Measurements from ENCODE around the gene MICAL3.
"Not testable (repeated sequence)": the region's sequence is repeated elsewhere in the genome, so short reads cannot be mapped to it uniquely, and the experiment has no call there.

MICAL3 gene

GRCh38 chr22:17939011-17939410 is 85.3 kb downstream of the MICAL3 start:
- TF ChIP-seq, protein P1, sequence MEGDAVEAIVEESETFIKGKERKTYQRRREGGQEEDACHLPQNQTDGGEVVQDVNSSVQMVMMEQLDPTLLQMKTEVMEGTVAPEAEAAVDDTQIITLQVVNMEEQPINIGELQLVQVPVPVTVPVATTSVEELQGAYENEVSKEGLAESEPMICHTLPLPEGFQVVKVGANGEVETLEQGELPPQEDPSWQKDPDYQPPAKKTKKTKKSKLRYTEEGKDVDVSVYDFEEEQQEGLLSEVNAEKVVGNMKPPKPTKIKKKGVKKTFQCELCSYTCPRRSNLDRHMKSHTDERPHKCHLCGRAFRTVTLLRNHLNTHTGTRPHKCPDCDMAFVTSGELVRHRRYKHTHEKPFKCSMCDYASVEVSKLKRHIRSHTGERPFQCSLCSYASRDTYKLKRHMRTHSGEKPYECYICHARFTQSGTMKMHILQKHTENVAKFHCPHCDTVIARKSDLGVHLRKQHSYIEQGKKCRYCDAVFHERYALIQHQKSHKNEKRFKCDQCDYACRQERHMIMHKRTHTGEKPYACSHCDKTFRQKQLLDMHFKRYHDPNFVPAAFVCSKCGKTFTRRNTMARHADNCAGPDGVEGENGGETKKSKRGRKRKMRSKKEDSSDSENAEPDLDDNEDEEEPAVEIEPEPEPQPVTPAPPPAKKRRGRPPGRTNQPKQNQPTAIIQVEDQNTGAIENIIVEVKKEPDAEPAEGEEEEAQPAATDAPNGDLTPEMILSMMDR (IDR thresholded peaks at IDR 0.05; ENCODE audit: extremely low read depth, insufficient read depth, missing control alignments): no peak
- in situ Hi-C loops (cut with MboI; ENCODE audit: low pct_unique_long_range_greater_than_20kb, low sequenced_read_pairs, unreplicated experiment): no loop called here
- DNase-seq (ENCODE audit: low spot score): no peak

DNA sequence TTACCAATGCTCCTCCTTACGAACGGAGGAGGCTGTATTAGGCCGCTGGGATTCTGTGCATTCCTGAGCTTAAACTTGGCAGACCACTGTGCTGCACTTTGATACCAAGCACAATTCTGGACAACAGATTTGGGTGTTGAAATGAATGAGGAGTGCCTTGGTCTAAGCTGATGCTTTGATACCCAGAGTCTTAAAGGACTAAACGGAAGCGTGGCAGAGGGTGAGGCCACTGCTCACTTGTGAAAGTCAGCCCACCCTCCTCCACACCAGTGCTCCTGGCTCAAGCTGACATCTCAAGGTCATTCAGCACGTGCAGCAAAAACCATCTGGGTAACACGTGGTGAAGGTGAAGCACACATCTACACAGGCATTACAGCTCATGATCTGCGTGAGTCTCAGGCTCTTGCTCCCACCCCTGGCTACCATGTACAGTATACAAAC is 85.9 kb downstream of the MICAL3 start:
- no peak for DNase-seq (ENCODE audit: low spot score)
- TF ChIP-seq, protein P1 (IDR thresholded peaks at IDR 0.05; ENCODE audit: extremely low read depth, insufficient read depth, missing control alignments): no peak
- in situ Hi-C loops (cut with MboI; ENCODE audit: low pct_unique_long_range_greater_than_20kb, low sequenced_read_pairs, unreplicated experiment): no loop called here

DNA sequence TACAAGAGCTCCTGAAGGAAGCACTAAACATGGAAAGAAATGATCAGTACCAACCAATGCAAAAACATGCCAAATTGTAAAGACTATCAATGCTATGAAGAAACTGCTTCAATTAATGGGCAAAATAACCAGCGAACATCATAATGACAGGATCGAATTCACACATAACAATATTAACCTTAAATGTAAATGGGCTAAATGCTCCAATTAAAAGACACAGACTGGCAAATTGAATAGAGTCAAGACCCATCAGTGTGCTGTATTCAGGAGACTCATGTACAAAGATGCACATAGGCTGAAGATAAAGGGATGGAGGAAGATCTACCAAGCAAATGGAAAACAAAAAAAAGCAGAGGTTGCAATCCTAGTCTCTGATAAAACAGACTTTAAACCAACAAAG is 91.9 kb downstream of the MICAL3 start:
- in situ Hi-C loops (cut with MboI; ENCODE audit: low pct_unique_long_range_greater_than_20kb, low sequenced_read_pairs, unreplicated experiment); DNase-seq (ENCODE audit: low spot score): not testable (repeated sequence)

DNA sequence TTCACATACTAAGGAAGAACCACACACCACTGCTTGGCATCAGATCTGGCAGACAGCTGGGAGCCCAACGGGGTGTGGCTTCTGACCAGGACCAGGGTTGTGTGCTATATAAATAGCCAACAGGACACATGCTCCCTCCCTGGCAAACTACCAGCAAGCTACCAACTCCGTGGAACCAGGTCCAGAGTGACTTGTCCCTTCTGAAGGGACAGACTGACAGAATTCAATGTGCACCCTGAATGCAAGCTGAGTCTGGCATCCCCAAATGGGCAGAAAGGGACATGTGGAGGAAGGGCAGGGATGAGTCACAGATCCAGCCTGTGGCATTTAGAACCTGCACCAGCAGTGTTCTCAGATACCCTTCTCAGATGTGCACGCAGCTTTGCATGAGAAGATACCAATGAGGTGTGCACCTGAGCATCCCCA is 92.9 kb downstream of the MICAL3 start:
- TF ChIP-seq, protein P1 (IDR thresholded peaks at IDR 0.05; ENCODE audit: extremely low read depth, insufficient read depth, missing control alignments): no peak
- in situ Hi-C loops (cut with MboI; ENCODE audit: low pct_unique_long_range_greater_than_20kb, low sequenced_read_pairs, unreplicated experiment): no loop called here
- no peak for DNase-seq (ENCODE audit: low spot score)

DNA sequence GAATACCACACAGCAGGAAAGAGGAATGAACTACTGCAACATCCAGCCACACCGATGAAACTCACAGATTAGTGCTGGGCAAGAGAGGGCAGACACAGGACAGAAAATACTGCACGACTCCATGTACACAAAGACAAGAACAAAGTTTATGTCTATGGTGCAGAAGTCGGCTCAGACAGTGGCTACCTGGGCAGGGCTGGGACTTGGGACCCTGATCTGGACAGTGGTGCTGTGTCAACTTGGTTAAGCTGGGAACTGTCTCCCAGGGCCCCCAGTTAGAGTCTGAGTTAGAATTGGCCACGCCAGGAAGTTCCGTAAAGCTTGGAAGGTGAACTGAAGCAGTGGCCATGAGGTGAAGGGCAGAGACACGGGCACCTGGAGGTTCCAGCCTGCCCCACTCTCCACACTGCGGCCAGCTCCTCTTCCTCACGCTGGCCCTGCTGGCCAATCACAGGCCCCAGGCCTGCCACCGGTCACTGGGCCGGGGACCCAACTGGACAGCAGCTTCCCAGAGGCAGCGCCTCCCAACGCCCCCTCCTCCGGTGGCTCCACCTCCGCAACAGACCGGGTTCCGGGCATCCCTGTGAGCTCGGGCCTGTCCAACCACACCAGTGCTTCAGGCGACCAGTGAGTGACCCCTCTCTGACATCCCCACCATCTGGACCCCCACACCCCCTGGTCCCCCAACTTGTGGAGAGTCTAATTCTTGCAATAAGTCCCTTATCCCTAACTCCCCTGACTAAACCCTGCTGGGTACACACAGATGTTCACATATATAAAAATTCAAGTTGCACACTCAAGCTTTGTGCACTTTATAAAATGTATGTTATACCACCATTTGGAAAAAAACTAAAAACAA is 93.7 kb downstream of the MICAL3 start:
- DNase-seq (ENCODE audit: low spot score): no peak
- in situ Hi-C loops (cut with MboI; ENCODE audit: low pct_unique_long_range_greater_than_20kb, low sequenced_read_pairs, unreplicated experiment): no loop called here
- TF ChIP-seq, protein P1 (IDR thresholded peaks at IDR 0.05; ENCODE audit: extremely low read depth, insufficient read depth, missing control alignments): no peak

- TF ChIP-seq, protein P1 (IDR thresholded peaks at IDR 0.05; ENCODE audit: extremely low read depth, insufficient read depth, missing control alignments): no peak
- in situ Hi-C loops (cut with MboI; ENCODE audit: low pct_unique_long_range_greater_than_20kb, low sequenced_read_pairs, unreplicated experiment): no loop called here
- no peak for DNase-seq (ENCODE audit: low spot score)
Measured at GRCh38 chr22:17929909-17930308, 94.5 kb downstream of the MICAL3 start.

GRCh38 chr22:17928391-17928790 is 96.0 kb downstream of the MICAL3 start:
- in situ Hi-C loops (cut with MboI; ENCODE audit: low pct_unique_long_range_greater_than_20kb, low sequenced_read_pairs, unreplicated experiment): no loop called here
- no peak for DNase-seq (ENCODE audit: low spot score)
- TF ChIP-seq, protein P1 (IDR thresholded peaks at IDR 0.05; ENCODE audit: extremely low read depth, insufficient read depth, missing control alignments): no peak

All from GM13977 (cell line).